ENCODE measurements around the gene TMEM109.

The TMEM109 gene

GRCh38 chr11:60968223-60968622 lies 54.3 kb downstream of the TMEM109 start:
- DNase-seq (ENCODE audit: low read depth in 2 of 2), result no peak

- DNase-seq (ENCODE audit: low read depth in 2 of 2), result peak; percentile 78 to 81
Observed at GRCh38 chr11:60970369-60970774, 56.4 kb downstream of the TMEM109 start.

- no peak for DNase-seq (ENCODE audit: low read depth in 2 of 2)
Observed at GRCh38 chr11:60970890-60971289, 56.9 kb downstream of the TMEM109 start.

- DNase-seq (ENCODE audit: low read depth in 2 of 2), result no peak
Observed at GRCh38 chr11:60971520-60971919, 57.6 kb downstream of the TMEM109 start, which contains the start of gene CD6. TSS of gene CD6 (plus strand) at chr11:60971680. CDS start at chr11:60971866, 186 bp downstream.

GRCh38 chr11:60972182-60973030 lies 58.4 kb downstream of the TMEM109 start:
- no peak for DNase-seq (ENCODE audit: low read depth in 2 of 2)
